Smooth muscle cell of bladder (primary cell): ENCODE measurements around the gene ARIH2. TPM values are rescaled to one million over a fixed set of nuclear protein-coding genes. Genes with fewer than 3 reads are reported as not detected.

Source experiments
- total RNA-seq: library from RNA; depleted of rRNA; stranded (reverse); fragments of >200 nt; gene quantifications from 2 replicates; pipeline ENCODE4 v1.2.3, GENCODE V29; 2014

The ARIH2 gene
- 56.5 and 69.8 TPM in 2 replicates for total RNA-seq

DNA sequence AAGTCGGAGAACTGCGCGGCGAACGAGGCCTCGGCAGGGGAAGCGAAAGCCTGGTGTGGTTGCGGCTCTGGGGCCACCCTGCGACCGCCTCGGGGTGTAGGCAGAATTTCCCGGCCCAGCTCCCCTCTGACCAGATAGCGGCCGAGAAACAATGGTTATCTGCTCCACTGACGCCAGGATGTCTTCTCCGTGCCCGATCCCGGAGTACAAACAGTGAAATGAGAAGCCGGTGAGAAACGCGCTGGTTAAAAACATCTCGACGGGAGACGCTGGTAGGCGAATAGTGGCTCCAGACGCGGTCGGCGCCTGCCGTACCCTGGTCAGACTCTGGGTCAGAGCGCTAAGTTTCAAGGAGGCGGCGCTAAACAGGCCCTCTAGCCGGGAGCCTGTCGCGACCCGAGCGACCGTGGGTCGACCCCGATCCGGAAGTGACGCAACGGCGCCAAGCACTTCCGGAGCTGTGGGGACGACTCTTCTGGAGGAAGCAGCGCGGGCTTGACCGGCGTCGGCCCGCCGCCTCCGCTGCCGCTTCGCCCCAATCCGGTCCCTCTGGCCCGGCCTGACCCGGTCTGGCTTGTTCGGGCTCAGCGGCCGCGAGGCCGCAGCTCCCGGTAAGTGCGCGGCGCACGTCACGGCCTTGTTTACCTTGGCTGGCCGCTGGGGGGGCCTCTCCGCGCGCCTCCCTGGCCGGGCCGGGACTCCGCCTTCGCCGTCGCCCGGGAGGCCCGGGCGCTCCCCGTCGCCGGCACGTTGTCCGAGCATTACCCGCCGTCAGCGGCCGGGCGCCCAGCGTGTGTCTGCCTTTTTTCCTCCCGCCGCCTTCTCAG lies at the start of gene ARIH2:
Gene ARIH2, plus strand, starts transcription at position 455 of the 827 bp plus-strand sequence. CDS start 8,717 bp downstream, outside the sequence.

DNA sequence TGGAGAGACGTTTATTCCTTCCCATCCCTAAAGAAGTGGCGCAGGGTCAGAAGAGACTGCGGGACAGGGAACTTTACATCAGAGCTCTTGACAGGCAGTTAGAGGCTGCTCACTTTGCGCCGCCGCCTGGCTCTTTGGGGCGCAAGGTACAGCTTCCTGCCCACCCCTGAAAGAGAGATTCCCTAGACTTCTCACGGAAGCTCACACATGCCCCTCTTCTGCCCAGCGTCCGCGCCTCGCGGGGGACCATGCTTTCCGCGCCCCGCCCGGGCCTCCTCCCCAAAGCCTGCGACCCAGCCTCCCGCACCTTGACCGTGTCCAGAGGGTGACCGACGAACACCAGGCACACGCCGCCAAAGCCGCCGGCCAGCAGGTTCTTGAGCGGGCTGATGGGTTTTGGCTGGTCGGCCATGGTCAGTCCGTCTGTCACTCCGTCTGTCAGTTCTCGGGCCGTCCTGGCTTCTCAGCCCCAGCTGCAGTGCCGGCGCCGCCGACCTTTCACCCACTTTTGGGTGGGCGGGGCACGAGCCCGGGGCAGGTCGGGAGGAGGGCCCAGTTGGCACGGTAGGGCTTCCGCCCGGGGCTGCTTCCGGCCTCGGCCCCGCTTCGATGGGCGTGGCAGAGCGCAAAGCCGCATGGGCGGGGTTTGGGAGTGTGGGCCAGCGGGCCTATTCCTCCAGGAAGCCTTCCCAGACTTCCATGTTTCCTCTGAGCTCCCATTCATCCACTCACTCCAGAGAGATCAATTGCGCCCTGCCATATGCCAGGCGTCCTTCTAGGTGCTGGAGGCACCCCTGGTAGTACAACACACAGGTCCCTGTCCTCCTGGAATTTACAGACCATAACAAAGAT lies 20.0 kb upstream of the ARIH2 start, which contains the start of gene SLC25A20:
Gene SLC25A20, minus strand, starts transcription at position 500 of the 852 bp plus-strand sequence. Its CDS starts 88 bp downstream, at position 412.

DNA sequence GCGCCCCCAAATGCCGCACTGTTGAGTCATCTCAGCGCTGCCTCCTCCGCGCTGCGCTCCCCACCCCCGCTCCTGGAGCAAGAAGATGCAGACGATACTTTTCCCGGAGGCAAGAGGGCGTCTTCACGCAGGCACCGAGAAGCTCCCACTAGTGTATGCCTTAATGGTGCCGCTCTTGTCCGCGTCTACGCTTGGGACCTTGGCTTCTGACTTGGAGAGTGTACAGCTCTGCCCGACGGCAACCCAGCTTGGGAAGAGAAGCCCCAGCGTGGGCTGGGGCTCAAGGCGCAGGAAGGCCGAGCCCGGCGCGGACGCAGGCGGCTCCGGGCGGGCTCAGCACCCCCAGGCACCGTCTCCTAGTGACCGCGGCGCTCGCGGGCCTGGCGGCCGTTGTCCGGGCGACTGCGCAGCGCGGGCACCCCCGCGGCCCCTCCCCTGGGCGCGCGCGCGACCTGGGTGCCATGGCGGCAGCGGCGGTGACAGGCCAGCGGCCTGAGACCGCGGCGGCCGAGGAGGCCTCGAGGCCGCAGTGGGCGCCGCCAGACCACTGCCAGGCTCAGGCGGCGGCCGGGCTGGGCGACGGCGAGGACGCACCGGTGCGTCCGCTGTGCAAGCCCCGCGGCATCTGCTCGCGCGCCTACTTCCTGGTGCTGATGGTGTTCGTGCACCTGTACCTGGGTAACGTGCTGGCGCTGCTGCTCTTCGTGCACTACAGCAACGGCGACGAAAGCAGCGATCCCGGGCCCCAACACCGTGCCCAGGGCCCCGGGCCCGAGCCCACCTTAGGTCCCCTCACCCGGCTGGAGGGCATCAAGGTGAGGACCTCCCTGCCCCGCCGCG lies 71.4 kb downstream of the ARIH2 start, which contains the start of gene P4HTM:
Gene P4HTM, plus strand, starts transcription at position 446 of the 840 bp plus-strand sequence. Its CDS starts 16 bp downstream, at position 462.

DNA sequence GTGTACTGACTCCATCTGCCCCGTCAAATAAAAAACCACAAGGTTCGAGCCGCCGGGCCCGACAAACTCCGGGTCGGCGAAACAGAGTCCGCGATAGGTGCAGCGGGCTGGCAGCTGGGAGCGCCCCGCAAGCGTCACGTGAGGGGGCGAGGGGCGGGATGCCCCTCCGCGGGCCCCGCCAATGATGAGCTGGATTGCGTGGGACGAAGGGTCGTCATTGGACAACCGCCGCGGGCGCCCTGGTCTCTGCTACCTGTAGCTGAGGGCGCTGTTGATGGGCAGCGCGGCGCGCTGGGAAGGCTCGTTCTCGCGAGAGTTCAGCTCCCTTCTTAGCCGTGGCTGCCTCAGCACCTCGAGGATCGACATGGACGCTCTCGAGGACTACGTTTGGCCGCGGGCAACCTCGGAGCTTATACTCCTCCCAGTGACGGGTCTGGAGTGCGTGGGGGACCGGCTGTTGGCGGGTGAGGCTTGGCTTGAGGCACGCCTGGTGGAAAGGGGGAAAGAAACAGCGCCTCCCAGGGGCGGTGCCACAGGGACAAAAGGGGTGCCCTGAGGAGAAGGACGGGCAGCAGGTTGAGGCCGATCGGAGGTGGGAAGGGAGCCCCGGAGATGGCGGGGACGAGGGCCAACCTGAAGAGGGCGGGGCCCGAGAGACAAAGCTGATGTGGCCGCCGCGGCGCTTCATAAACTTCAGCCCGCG lies 88.6 kb downstream of the ARIH2 start, which contains the start of gene WDR6:
Gene WDR6, plus strand, starts transcription at position 324 of the 703 bp plus-strand sequence. Its CDS starts 41 bp downstream, at position 365.

DNA sequence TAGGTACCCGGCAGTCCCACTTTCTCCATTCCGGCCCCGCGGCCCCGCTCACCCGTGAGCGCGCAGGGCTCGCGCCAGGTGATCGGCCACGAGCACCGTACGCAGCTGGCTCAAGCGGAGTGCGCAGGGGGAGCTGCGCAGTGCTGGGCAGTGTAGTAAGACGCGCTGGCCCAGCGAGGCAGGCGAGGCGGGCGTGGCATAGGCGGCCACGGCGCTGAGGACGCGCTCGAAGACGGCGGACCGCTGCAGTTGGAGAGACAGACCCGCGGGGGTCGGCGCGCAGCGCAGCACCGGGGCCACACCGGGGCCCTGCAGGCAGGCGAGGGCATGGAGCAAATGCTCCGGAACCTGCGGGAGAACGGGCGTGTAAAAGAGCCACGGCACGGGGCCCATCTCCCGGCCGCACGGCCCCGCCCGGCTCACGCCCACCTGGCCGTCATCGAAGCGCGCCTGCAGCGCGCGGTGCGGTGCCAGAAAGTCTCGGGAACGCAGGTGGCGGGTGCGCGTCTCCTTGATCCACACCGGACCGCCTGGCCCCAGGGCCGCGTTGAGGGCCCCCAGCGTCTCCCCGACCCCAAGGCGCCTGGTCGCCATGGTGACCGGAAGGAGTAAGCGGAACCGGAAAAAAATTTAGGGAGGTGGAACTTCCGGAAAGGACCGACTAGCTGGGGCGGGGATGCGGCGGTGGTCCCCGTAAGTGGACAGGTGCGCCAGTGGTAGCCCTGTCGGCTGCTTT lies 99.5 kb downstream of the ARIH2 start, which contains the start of gene DALRD3:
Gene DALRD3, minus strand, starts transcription at position 610 of the 736 bp plus-strand sequence. Its CDS starts 16 bp downstream, at position 594.

DNA sequence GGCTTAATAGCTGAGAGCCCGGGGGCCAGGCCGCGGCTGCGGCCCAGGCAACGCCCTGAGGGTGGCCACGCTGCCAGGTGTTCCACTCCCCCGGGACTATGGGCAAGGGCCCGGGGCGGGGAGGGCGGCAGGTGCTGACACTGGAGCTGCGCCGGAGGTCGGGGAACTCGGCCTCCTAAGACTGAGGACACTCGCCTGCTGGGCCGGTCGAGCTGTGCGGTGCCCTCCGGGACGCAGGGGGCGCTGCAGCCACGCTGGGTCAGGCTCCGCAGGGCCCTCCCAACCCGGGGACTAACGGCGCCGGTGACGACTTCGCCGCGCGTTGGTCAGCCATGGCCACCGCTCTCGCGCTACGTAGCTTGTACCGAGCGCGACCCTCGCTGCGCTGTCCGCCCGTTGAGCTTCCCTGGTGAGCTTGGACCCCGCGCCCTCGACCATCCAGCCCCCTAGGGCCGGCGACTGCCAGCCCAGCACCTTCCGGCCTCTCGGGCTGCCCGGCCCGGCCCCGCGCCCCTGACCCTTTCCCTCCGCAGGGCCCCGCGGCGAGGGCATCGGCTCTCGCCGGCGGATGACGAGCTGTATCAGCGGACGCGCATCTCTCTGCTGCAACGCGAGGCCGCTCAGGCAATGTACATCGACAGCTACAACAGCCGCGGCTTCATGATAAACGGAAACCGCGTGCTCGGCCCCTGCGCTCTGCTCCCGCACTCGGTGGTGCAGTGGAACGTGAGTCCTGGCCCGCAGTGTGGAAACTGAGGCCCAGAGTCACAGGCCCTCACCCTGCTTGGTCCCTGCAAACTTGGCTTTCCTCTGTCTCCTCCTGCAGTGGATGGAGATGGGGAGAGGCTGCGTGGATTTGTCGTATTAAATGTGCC lies 103.4 kb downstream of the ARIH2 start, which contains the start of gene NDUFAF3:
Gene NDUFAF3, plus strand, starts transcription at position 309 of the 875 bp plus-strand sequence. Its CDS starts 24 bp downstream, at position 333.

DNA sequence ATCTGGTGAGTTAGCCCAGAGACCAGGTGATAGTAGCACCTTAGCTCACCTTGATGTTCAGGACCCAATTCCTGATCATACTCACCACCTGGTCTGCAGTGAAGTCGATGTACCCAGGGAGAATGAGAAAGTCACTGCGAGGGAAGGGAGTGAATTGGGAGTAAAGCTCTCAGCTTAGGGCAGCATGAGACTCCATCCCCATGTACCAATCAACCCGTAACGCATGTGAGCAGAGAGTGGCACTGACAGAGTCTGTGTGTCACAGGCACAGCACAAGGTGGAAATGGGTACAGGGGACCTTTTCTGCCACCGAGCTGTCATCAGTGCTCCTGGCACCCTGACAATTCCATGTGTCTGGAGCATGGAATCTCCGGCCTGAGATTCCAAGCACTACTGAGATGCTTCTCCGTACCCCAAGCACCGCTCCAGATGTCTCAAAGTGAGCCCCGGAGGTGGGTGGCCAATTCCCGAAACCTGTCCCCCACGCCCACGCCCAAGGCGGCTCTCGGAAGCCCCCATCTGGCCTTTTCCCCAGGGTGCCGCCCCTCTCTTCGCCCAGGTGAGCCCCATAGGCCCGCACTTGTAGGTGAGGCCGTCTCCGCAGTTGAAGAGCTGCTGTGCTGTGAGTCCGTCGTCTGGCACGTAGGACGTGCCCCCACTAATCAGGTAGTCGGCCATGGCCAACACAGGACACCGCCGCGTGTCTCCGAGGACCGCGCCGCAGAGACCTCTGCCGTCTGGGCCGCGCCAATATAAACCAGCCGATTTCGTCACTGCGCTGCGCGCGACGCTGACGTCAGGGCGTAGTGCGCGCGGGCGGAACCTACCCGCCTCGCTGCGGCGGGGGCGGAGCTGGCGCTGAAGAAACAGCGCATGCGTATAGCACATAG lies 110.3 kb downstream of the ARIH2 start, which contains the start of gene IMPDH2:
Gene IMPDH2, minus strand, starts transcription at position 726 of the 890 bp plus-strand sequence. Its CDS starts 48 bp downstream, at position 678.

Other genes with a start within 250 kb of the ARIH2 start
- gene NCKIPSD, start 232.9 kb upstream of the ARIH2 start, total RNA-seq = 9.1 and 9.2 TPM in 2 replicates
- gene IP6K2, start 201.6 kb upstream of the ARIH2 start, total RNA-seq = 38.3 and 39.1 TPM in 2 replicates
- gene PRKAR2A, start 71.0 kb upstream of the ARIH2 start, total RNA-seq = 20.5 and 25.4 TPM in 2 replicates
- gene SLC25A20, start 20.0 kb upstream of the ARIH2 start, total RNA-seq = 19.5 and 23.3 TPM in 2 replicates
- 33.4 and 40.7 TPM in 2 replicates for gene P4HTM, start 71.4 kb downstream of the ARIH2 start, total RNA-seq
- 41.8 and 81.0 TPM in 2 replicates for gene WDR6, start 88.5 kb downstream of the ARIH2 start, total RNA-seq
- 43.4 and 52.5 TPM in 2 replicates for gene DALRD3, start 99.7 kb downstream of the ARIH2 start, total RNA-seq
- 80.5 and 88.0 TPM in 2 replicates for gene NDUFAF3, start 103.3 kb downstream of the ARIH2 start, total RNA-seq
- 400 and 458 TPM in 2 replicates for gene IMPDH2, start 110.6 kb downstream of the ARIH2 start, total RNA-seq
- 56.7 and 61.9 TPM in 2 replicates for gene QRICH1, start 175.2 kb downstream of the ARIH2 start, total RNA-seq
- 284 and 305 TPM in 2 replicates for gene QARS1, start 185.9 kb downstream of the ARIH2 start, total RNA-seq
- 40.0 and 45.9 TPM in 2 replicates for gene USP19, start 202.0 kb downstream of the ARIH2 start, total RNA-seq
- gene LAMB2, start 214.2 kb downstream of the ARIH2 start, total RNA-seq = 458 and 626 TPM in 2 replicates
- gene CCDC71, start 247.5 kb downstream of the ARIH2 start, total RNA-seq = 15.7 and 16.2 TPM in 2 replicates